C4-2B (cell line): ENCODE measurements around the gene GFPT1.

Source experiments
- ZFX ChIP-seq: fragments of 450-650 bp; IDR thresholded peaks from 2 replicates; pipeline ENCODE4 v1.6.1; 2017
- TF ChIP-seq, protein P1 (sequence below): fragments of 450-650 bp; conservative IDR thresholded peaks from 2 replicates; pipeline ENCODE4 v1.5.1; 2017; ENCODE audit warnings: mild to moderate bottlenecking

DNA sequence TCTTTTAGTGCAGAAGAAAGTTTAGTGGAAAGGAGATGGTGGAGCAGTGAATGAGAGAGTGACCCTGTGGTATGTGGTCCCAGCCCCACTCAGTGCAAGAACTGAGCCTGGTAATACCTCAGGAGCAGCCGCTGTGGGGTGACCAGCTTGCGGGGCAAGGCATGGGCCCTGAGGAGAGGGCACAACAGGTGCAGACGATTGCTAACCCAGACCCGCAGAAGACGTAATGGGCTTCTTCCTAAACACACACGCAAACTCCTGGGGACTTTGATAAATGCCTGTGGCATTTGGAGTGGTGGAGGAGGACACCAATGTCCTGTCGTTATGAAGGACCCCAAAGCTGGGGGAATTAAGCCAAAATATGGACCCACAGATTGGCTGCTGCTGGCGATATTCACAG lies 78.7 kb downstream of the GFPT1 start:
- TF ChIP-seq, protein P1, sequence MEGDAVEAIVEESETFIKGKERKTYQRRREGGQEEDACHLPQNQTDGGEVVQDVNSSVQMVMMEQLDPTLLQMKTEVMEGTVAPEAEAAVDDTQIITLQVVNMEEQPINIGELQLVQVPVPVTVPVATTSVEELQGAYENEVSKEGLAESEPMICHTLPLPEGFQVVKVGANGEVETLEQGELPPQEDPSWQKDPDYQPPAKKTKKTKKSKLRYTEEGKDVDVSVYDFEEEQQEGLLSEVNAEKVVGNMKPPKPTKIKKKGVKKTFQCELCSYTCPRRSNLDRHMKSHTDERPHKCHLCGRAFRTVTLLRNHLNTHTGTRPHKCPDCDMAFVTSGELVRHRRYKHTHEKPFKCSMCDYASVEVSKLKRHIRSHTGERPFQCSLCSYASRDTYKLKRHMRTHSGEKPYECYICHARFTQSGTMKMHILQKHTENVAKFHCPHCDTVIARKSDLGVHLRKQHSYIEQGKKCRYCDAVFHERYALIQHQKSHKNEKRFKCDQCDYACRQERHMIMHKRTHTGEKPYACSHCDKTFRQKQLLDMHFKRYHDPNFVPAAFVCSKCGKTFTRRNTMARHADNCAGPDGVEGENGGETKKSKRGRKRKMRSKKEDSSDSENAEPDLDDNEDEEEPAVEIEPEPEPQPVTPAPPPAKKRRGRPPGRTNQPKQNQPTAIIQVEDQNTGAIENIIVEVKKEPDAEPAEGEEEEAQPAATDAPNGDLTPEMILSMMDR = no peak
- no peak for TF ChIP-seq ZFX
